ENCODE measurements around the gene CTDP1.

CTDP1 gene

DNA sequence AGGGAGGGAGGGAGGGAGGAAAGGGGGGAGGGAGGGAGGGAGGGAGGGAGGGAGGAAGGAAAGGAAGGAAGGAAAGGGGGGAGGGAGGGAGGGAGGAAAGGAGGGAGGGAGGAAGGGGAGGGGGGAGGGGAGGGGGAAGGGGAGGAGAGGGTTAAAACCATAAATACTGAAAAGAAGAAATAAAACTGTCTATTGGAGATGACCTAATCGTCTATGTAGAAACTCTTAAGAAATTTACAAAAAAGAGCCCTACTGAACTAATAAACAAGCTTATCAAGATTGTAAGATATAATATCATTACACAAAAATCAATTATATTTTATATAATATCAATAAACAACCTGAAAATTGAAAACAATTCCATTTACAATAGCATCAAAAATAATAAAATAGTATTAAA is 32.3 kb upstream of the CTDP1 start:
- Histone ChIP-seq H3K4me1 (ENCODE audit: control insufficient read depth, insufficient read depth, low read length) (no peaks in the 10 kb centered on the region; the same call in 1 of the 2 replicates), H3K9me3 (ENCODE audit: control insufficient read depth, insufficient read depth, low read depth, low read length) (no peaks in the 10 kb centered on the region), H3K36me3 (ENCODE audit: control insufficient read depth in 2 of 2, insufficient read depth in 1 of 2, low read length in 2 of 2) (no peaks in the 10 kb centered on the region), H3K27ac (ENCODE audit: extremely low read depth, low read depth, low read length) (no peak overlapping the region), H3K4me3 (ENCODE audit: low read depth, low read length) (no peak overlapping the region)
- TF ChIP-seq ZNF624 (tag by site-specific recombination; IDR thresholded peaks at IDR 0.05), result no peak
- no peak for TF ChIP-seq TRIM28 (IDR thresholded peaks at IDR 0.05; ENCODE audit: borderline replicate concordance, low read length)
- TF ChIP-seq, protein P1, sequence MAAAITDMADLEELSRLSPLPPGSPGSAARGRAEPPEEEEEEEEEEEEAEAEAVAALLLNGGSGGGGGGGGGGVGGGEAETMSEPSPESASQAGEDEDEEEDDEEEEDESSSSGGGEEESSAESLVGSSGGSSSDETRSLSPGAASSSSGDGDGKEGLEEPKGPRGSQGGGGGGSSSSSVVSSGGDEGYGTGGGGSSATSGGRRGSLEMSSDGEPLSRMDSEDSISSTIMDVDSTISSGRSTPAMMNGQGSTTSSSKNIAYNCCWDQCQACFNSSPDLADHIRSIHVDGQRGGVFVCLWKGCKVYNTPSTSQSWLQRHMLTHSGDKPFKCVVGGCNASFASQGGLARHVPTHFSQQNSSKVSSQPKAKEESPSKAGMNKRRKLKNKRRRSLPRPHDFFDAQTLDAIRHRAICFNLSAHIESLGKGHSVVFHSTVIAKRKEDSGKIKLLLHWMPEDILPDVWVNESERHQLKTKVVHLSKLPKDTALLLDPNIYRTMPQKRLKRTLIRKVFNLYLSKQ (tag by site-specific recombination; IDR thresholded peaks at IDR 0.05; ENCODE audit: borderline replicate concordance), result no peak
- TF ChIP-seq, protein P2, sequence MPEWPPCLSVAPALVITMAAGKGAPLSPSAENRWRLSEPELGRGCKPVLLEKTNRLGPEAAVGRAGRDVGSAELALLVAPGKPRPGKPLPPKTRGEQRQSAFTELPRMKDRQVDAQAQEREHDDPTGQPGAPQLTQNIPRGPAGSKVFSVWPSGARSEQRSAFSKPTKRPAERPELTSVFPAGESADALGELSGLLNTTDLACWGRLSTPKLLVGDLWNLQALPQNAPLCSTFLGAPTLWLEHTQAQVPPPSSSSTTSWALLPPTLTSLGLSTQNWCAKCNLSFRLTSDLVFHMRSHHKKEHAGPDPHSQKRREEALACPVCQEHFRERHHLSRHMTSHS (tag by site-specific recombination; IDR thresholded peaks at IDR 0.05), result no peak
- TF ChIP-seq SP2 (tag by site-specific recombination; IDR thresholded peaks at IDR 0.05), result no peak
- no peak for TF ChIP-seq ZFP37 (tag by site-specific recombination; IDR thresholded peaks at IDR 0.05)
- no peak for TF ChIP-seq ZNF529 (tag by site-specific recombination; IDR thresholded peaks at IDR 0.05; ENCODE audit: insufficient replicate concordance)
- TF ChIP-seq ZNF558 (tag by site-specific recombination; IDR thresholded peaks at IDR 0.05), result no peak
- CTCF ChIA-PET, result interaction anchor here (1.0 to 1.2 kb wide), 2 partner anchors 118 to 268 kb away, joined by 3 to 5 read pairs; no protein-coding TSS in a partner anchor
- POLR2A ChIA-PET, result no interaction called here

DNA sequence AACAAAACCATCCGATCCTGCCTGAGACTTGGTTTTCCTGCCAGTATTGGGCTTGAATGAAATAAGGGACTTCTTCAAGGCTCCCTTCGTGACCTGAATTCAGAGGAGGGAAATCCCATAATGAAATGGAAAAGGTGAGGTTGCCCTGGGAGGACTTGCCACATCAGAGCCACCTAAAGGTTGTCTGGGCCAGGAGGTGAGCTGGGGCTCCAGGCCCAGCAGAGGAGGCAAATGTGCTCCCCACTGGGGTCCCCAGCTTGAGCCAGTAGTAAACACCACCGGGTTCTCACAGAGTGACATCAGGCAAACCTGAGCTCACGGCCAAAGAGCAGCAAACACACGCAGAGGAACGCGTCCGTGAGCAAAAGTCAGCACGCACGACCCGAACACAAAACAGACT is 28.6 kb upstream of the CTDP1 start:
- ChIA-PET POLR2A (no interaction called here), CTCF (no interaction called here)
- no peaks in the 10 kb centered on the region for H3K4me1 ChIP-seq (ENCODE audit: control insufficient read depth, insufficient read depth, low read length)
- no peak overlapping the region for H3K4me3 ChIP-seq (ENCODE audit: low read depth, low read length)
- no peaks in the 10 kb centered on the region for H3K36me3 ChIP-seq (ENCODE audit: control insufficient read depth in 2 of 2, insufficient read depth in 1 of 2, low read length in 2 of 2)
- H3K27ac ChIP-seq (ENCODE audit: extremely low read depth, low read depth, low read length), result no peak overlapping the region
- no peak for TF ChIP-seq BCL11A (tag by site-specific recombination; IDR thresholded peaks at IDR 0.05; ENCODE audit: low read depth)
- no peak for TF ChIP-seq ZNF837 (tag by site-specific recombination; IDR thresholded peaks at IDR 0.05)
- TF ChIP-seq ZNF621 (tag by site-specific recombination; IDR thresholded peaks at IDR 0.05), result no peak
- TF ChIP-seq ZNF785 (tag by site-specific recombination; IDR thresholded peaks at IDR 0.05), result no peak
- no peak for TF ChIP-seq ZNF670 (tag by site-specific recombination; IDR thresholded peaks at IDR 0.05; ENCODE audit: low read depth)
- TF ChIP-seq, protein P3, sequence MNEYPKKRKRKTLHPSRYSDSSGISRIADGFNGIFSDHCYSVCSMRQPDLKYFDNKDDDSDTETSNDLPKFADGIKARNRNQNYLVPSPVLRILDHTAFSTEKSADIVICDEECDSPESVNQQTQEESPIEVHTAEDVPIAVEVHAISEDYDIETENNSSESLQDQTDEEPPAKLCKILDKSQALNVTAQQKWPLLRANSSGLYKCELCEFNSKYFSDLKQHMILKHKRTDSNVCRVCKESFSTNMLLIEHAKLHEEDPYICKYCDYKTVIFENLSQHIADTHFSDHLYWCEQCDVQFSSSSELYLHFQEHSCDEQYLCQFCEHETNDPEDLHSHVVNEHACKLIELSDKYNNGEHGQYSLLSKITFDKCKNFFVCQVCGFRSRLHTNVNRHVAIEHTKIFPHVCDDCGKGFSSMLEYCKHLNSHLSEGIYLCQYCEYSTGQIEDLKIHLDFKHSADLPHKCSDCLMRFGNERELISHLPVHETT (tag by site-specific recombination; IDR thresholded peaks at IDR 0.05), result no peak
- no peak for TF ChIP-seq YY2 (tag by site-specific recombination; IDR thresholded peaks at IDR 0.05)
- TF ChIP-seq, protein P4, sequence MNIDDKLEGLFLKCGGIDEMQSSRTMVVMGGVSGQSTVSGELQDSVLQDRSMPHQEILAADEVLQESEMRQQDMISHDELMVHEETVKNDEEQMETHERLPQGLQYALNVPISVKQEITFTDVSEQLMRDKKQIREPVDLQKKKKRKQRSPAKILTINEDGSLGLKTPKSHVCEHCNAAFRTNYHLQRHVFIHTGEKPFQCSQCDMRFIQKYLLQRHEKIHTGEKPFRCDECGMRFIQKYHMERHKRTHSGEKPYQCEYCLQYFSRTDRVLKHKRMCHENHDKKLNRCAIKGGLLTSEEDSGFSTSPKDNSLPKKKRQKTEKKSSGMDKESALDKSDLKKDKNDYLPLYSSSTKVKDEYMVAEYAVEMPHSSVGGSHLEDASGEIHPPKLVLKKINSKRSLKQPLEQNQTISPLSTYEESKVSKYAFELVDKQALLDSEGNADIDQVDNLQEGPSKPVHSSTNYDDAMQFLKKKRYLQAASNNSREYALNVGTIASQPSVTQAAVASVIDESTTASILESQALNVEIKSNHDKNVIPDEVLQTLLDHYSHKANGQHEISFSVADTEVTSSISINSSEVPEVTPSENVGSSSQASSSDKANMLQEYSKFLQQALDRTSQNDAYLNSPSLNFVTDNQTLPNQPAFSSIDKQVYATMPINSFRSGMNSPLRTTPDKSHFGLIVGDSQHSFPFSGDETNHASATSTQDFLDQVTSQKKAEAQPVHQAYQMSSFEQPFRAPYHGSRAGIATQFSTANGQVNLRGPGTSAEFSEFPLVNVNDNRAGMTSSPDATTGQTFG (tag by site-specific recombination; IDR thresholded peaks at IDR 0.05; ENCODE audit: borderline replicate concordance), result no peak
- no peak for TF ChIP-seq KLF16 (tag by site-specific recombination; IDR thresholded peaks at IDR 0.05)
- TF ChIP-seq ZNF239 (tag by site-specific recombination; IDR thresholded peaks at IDR 0.05), result no peak
- H3K9me3 ChIP-seq (ENCODE audit: control insufficient read depth, insufficient read depth, low read depth, low read length), result no peaks in the 10 kb centered on the region

Measured in HEK293 (cell line).